Keratinocyte (primary cell): ENCODE results near the gene NCK2.

Source experiments
- EZH2 ChIP-seq: IDR thresholded peaks from one replicate; pipeline ENCODE4 v1.6.1; 2012; ENCODE audit warnings: inconsistent platforms, mild to moderate bottlenecking, low read length, moderate library complexity
- TF ChIP-seq, protein P1 (sequence below), 3 experiments: IDR thresholded peaks in 1 of 3; conservative IDR thresholded peaks in 1 of 3; optimal IDR thresholded peaks in 1 of 3; 2 replicates in 2 of 3; 3 replicates in 1 of 3; pipeline versions ENCODE3 to v1.5.1; 2011; ENCODE audit warnings: low read length in 3 of 3, mild to moderate bottlenecking in 3 of 3, moderate library complexity in 2 of 3, control low read depth in 1 of 3, inconsistent platforms in 1 of 3; ENCODE audit not compliant: insufficient read depth in 2 of 3; ENCODE audit errors: extremely low read depth in 1 of 3

DNA sequence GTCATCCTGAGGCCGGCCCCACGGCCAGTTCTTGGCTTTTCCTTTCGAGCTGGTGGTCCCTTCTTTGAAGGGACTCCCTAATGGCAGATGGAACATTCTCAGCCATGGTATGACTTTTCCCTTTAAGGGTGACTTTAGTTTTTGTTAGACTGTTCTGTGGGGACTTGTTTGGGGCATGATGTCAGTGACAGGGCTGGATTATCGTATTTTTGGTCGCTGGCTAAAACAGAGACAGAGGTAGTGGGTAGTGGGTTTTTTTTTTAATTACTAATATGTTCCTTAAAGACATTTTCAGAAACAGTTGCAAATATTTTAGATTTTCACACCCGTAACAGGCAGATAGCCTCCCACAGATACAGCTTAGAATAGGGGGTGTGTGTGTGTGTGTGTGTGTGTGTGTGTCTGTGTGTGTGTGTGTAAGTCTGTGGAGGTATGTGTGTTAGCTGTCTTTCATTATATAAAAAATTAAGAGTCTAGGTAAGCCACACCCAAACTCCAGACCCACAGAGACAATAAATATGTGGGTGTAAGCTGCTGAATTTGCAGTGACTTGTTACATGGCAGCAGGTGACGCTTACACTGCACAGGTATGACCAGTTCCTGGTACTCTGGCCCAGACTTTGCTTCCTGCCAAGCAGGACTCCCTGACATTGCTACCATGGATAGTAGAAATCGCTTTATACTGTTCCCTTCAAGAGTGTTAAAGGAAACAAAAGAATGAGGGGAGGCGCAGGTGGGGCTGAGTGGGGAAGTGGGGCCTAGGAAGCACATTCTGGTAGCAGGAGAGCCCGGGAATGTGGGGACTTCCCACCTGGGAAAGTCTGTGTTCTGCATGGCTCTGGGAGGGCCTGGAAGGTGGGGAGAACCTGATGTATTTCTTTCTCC, 20.9 kb downstream of the NCK2 start:
- TF ChIP-seq, protein P1, sequence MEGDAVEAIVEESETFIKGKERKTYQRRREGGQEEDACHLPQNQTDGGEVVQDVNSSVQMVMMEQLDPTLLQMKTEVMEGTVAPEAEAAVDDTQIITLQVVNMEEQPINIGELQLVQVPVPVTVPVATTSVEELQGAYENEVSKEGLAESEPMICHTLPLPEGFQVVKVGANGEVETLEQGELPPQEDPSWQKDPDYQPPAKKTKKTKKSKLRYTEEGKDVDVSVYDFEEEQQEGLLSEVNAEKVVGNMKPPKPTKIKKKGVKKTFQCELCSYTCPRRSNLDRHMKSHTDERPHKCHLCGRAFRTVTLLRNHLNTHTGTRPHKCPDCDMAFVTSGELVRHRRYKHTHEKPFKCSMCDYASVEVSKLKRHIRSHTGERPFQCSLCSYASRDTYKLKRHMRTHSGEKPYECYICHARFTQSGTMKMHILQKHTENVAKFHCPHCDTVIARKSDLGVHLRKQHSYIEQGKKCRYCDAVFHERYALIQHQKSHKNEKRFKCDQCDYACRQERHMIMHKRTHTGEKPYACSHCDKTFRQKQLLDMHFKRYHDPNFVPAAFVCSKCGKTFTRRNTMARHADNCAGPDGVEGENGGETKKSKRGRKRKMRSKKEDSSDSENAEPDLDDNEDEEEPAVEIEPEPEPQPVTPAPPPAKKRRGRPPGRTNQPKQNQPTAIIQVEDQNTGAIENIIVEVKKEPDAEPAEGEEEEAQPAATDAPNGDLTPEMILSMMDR (optimal IDR thresholded peaks at IDR 0.05 in 1 of 3, IDR thresholded peaks at IDR 0.05 in 1 of 3, conservative IDR thresholded peaks at IDR 0.05 in 1 of 3; ENCODE audit: extremely low read depth in 1 of 3, insufficient read depth in 2 of 3, low read length in 3 of 3), result no peak
- no peak for TF ChIP-seq EZH2
